OCI-LY3 (cell line): ENCODE data around the gene CCDC187.

Experiments
- CTCF ChIP-seq: fragments of 200-600, 300-600 bp; sonication (generic); IDR thresholded peaks from 2 replicates; pipeline ENCODE4 v1.5.1; 2014; ENCODE audit warnings: antibody characterized with exemption, low read length, low read depth
- EZH2phosphoT487 ChIP-seq: fragments of 200-600 bp; shearing (Covaris generic); IDR thresholded peaks from 2 replicates; pipeline ENCODE4 v1.6.1; 2018; ENCODE audit warnings: antibody characterized with exemption, mixed run types, low read depth

- TF ChIP-seq CTCF (no peak), EZH2phosphoT487 (no peak)
Measured at GRCh38 chr9:136336156-136336870, 32.4 kb upstream of the CCDC187 start.
